ENCODE measurements around the gene SUN1.
"Not testable (repeated sequence)": the region's sequence is repeated elsewhere in the genome, so short reads cannot be mapped to it uniquely, and the experiment has no call there.

SUN1 gene

GRCh38 chr7:907158-907980 is 75.1 kb downstream of the SUN1 start:
- no peak for DNase-seq (ENCODE audit: low spot score)

GRCh38 chr7:908159-908581 is 75.9 kb downstream of the SUN1 start:
- DNase-seq (ENCODE audit: low spot score) = no peak

GRCh38 chr7:908591-909357 is 76.5 kb downstream of the SUN1 start:
- DNase-seq (ENCODE audit: low spot score) = not testable (repeated sequence)

GRCh38 chr7:909358-910329 is 77.4 kb downstream of the SUN1 start:
- no peak for DNase-seq (ENCODE audit: low spot score)

DNA sequence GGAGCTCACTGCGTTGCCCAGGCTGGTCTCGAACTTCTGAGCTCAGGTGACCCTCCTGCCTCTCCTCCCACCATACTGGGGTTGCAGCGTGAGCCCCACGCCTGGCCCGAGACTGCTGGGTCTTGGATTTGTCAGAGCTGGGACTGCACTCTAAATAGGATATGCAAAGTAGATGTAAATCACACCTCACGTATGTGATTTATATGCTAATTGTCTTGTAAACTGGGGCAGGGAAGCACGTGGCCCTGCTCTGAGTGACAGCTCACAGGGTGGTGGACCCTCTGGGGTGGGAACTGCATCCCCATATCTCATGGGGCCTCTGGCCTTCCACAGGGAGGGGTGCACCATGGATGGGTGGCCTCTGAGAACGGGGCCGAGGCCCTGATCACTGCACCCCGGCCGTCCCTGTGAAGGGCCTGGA is 78.2 kb downstream of the SUN1 start:
- DNase-seq (ENCODE audit: low spot score) = no peak

- no peak for DNase-seq (ENCODE audit: low spot score)
Observed at GRCh38 chr7:910931-911431, 78.7 kb downstream of the SUN1 start.

DNA sequence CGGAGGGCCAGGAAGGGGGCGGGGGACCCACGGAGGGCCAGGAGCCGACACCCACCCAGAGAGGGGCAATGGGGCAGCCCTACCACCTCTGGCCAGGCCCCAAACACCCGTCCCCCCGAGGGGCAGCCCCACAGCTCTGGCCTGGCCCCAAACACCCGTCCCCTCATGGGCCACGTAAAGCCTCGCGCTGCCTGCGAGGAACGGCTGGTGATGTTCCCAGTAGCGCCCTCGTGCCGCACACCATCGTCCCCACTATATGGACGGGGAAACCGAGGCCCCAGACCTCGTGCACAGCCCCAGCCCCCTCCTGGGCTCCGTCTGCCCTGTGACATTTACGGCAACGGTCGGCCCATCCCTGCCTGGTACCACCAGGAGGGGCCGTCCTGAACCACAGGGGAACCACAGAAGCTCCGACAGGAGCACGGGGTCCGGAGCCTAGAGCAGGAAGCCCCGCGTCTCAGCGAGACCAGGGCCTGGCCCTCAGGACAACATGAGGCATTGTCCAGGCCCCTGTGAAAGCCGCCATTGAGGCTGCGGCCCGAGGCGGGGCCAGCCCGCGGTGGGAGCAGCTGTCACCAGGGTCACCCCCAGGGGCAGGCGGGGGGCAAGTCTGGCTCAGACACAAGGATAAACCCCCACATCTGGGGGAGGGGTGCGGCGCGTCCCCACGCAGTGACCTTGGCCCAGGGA is 79.7 kb downstream of the SUN1 start:
- DNase-seq (ENCODE audit: low spot score) = no peak

- no peak for DNase-seq (ENCODE audit: low spot score)
Observed at GRCh38 chr7:913736-914520, 81.7 kb downstream of the SUN1 start.

- DNase-seq (ENCODE audit: low spot score) = no peak
Observed at GRCh38 chr7:914521-915194, 82.4 kb downstream of the SUN1 start.

GRCh38 chr7:915291-916218 is 83.3 kb downstream of the SUN1 start:
- peak; percentile 72 for DNase-seq (ENCODE audit: low spot score)

GRCh38 chr7:916291-916941 is 84.1 kb downstream of the SUN1 start:
- DNase-seq (ENCODE audit: low spot score) = peak; percentile 64

DNA sequence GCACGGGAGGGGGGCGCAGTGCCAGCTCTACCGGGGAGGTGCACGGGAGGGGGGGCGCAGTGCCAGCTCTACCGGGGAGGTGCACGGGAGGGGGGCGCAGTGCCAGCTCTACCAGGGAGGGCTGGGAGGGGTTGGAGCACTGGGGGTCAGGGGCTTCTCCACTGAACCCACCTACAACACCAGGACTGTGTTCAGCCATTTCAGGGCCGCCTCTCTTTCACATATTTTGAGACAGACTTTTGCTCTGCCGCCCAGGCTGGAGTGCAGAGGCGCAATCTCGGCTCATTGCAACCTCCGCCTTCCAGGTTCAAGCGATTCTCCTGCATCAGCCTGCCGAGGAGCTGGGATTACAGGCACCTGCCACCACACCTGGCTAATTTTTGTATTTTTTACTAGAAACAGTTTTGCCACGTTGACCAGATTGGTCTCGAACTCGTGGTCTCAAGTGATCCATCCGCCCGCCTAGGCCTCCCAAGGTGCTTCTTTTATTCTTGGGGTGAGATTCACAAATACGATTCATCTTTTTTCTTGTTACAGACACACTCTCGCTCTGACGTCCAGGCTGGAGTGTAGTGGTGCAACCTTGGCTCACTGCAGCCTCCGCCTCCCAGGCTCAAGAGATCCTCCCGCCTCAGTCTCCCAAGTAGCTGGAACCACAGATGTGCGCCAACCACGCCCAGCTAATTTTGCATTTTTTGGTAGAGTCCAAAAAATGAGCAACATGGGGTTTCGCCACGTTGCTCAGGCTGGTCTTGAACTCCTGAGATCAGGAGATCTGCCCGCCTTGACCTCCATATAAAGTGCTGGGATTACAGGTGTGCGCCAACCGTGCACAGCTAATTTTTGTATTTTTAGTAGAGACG is 85.2 kb downstream of the SUN1 start:
- no peak for DNase-seq (ENCODE audit: low spot score)

DNA sequence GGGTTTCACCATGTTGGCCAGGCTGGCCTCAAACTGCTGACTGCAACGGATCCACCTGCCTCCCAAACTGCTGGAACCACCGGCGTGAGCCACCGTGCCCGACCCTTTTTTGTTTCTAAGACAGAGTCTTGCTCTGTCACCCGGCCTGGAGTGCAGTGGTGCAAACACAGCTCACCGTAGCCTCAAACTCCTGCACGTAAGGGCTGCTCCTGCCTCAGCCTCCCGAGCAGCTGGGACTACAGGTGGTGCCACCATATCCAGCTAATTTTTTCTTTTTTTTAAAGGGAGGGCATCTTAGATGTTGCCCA is 85.8 kb downstream of the SUN1 start:
- no peak for DNase-seq (ENCODE audit: low spot score)

- DNase-seq (ENCODE audit: low spot score) = no peak
Observed at GRCh38 chr7:918441-919113, 86.3 kb downstream of the SUN1 start.

DNA sequence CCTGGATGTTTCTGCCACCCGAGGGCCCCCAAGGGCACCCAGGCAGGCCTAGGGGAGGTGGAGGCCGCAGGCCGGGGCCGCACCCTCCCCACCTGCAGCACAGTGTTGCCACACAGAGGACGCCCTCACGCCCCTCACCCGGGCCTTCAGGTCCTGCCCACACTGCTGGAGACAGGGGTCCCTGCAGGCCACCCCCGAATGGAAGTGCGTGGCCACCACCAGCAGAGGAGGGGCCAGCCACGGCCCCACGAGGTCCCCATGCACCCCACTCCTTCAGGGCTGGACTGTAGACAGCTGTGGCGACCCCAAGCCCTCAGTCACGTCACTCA is 86.8 kb downstream of the SUN1 start:
- no peak for DNase-seq (ENCODE audit: low spot score)

DNA sequence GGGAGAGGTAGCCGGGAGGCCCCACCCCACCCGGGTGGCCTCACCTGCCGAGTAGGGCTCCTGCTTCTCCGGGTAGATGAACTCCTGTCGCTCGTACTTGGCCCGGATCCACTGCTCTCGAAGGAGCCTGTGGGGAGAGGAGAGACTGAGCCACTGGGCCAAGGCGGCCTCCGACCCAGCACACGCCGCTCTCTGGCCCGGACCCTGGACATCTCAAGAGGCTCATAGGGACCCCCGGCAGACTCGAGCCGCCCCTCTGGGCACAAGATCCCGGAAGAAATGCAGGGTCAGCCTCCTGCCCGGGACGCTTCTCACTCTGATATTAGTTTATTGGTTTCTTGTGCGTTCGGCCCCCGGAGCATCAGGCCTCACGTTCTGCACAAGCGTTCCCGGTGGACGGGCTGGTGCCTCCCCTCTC is 87.7 kb downstream of the SUN1 start:
- DNase-seq (ENCODE audit: low spot score) = no peak
